ENCODE data around the gene NOVA1. TPM values are rescaled to one million over a fixed set of nuclear protein-coding genes. Genes with fewer than 3 reads are reported as not detected.

The NOVA1 gene
- total RNA-seq, 6 experiments from 2014 or later: 0.12 to 2.0 (median 0.47) TPM

DNA sequence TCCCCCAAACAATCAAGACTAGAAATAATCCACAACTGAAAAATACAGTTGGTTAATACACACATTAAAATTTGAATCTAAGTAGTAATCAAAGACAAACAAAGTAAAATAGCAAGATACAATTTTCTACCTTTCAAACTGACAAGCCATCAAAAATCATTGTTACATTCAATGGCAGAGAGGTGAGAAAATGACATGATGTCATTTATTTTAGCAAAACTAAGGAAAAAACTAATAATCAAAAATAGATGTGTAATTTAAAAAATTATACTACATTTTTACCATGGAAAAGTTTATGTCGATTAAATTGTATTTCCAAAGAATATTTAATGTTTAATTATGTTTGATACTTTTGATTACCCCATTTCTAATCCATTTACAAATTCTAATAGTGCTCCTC is 59.7 kb downstream of the NOVA1 start:
- 58% methylated on average over 1 of the region's 1 CpG for WGBS (ENCODE audit: insufficient coverage, low coverage, low lambda C conversion rate, missing lambda C conversion rate)
- no peaks in the 10 kb centered on the region for H3K4me1 ChIP-seq

DNA sequence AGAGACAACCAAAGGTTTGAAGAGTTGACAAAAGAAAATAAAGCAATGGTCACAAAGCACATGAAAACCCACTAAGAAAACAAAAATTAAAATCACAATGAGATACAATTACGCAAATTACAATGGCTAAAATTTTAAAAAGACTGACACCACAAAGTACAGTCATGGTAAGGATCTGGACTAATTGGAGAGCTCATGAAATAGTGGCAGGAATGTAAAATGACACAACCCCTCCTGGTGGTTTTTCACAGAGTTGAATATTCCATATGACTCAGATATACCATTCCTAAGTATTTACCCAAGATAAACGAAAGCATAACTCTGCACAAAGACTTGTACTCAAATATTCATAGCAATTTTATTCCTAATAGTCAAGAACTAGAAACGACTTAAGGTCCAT is 65.9 kb downstream of the NOVA1 start:
- Histone ChIP-seq H3K36me3 (no peaks in the 10 kb centered on the region), H3K9me3 (no peaks in the 10 kb centered on the region), H3K4me3 (no peak overlapping the region), H3K4me1 (no peaks in the 10 kb centered on the region), H3K27ac (no peak overlapping the region), H3K27me3 (no peaks in the 10 kb centered on the region)
- no peak for DNase-seq
- WGBS (ENCODE audit: insufficient coverage, low coverage, low lambda C conversion rate, missing lambda C conversion rate): 44% methylated on average over 3 of the region's 3 CpGs
- ATAC-seq: no peak
- intact Hi-C loops (cut with DNase I): no loop called here
- TF ChIP-seq, protein P1, sequence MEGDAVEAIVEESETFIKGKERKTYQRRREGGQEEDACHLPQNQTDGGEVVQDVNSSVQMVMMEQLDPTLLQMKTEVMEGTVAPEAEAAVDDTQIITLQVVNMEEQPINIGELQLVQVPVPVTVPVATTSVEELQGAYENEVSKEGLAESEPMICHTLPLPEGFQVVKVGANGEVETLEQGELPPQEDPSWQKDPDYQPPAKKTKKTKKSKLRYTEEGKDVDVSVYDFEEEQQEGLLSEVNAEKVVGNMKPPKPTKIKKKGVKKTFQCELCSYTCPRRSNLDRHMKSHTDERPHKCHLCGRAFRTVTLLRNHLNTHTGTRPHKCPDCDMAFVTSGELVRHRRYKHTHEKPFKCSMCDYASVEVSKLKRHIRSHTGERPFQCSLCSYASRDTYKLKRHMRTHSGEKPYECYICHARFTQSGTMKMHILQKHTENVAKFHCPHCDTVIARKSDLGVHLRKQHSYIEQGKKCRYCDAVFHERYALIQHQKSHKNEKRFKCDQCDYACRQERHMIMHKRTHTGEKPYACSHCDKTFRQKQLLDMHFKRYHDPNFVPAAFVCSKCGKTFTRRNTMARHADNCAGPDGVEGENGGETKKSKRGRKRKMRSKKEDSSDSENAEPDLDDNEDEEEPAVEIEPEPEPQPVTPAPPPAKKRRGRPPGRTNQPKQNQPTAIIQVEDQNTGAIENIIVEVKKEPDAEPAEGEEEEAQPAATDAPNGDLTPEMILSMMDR (IDR thresholded peaks at IDR 0.05): no peak
- no peak for TF ChIP-seq POLR2A (IDR thresholded peaks at IDR 0.05)

More for the DNA sequence above, 59.7 kb downstream of the NOVA1 start:
- DNase-seq (no peak), ATAC-seq (no peak)
- no peaks in the 10 kb centered on the region for H3K27me3 ChIP-seq
- no peak overlapping the region for H3K27ac ChIP-seq
- no peak overlapping the region for H3K4me3 ChIP-seq
- H3K9me3 ChIP-seq: no peaks in the 10 kb centered on the region
- H3K36me3 ChIP-seq: no peaks in the 10 kb centered on the region
- TF ChIP-seq, protein P1 (IDR thresholded peaks at IDR 0.05): no peak
- TF ChIP-seq POLR2A (IDR thresholded peaks at IDR 0.05): no peak
- intact Hi-C loops (cut with DNase I): no loop called here

DNA sequence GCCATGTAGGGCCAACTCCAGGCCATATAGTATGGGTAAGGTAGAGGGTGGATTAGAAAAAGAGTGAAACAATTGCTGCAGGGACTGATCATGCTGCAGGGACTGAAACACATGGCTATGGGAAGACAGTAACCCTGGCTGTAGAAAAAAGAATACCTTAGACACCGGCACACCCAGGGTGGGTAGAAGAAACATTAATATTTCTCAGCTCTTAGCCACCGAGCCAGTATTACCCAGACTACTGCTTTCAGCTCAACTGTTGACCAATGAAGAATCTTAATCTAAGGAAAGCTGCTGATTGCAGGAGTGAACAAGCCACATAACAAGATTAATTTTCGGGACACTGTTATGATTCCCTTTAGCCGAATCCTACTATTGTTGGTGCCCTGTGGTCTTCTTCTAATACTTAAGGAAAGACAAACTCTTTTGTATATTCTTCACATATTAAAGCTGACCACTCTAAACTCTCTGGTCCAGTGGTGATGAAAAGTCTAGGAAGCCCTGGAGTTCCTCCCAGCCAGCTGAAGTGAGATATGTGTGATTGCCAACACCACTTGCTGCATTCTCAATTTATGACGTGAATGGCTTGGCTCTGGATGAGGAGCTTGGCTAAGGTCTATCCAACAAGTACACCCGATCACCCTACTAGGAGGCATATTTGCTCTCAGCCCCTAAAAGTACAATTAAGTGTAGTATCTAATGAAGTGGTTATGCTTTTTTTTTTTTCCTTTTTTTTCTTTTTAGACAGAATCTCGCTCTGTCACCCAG is 69.2 kb downstream of the NOVA1 start:
- TF ChIP-seq, protein P1 (IDR thresholded peaks at IDR 0.05): no peak
- no peak for TF ChIP-seq POLR2A (IDR thresholded peaks at IDR 0.05)
- intact Hi-C loops (cut with DNase I): no loop called here
- Histone ChIP-seq H3K4me3 (no peak overlapping the region), H3K4me1 (no peaks in the 10 kb centered on the region), H3K27ac (no peak overlapping the region), H3K9me3 (no peaks in the 10 kb centered on the region), H3K36me3 (no peaks in the 10 kb centered on the region), H3K27me3 (no peaks in the 10 kb centered on the region)
- WGBS (ENCODE audit: insufficient coverage, low coverage, low lambda C conversion rate, missing lambda C conversion rate): 65% methylated on average over 6 of the region's 7 CpGs
- DNase-seq (no peak), ATAC-seq (no peak)

DNA sequence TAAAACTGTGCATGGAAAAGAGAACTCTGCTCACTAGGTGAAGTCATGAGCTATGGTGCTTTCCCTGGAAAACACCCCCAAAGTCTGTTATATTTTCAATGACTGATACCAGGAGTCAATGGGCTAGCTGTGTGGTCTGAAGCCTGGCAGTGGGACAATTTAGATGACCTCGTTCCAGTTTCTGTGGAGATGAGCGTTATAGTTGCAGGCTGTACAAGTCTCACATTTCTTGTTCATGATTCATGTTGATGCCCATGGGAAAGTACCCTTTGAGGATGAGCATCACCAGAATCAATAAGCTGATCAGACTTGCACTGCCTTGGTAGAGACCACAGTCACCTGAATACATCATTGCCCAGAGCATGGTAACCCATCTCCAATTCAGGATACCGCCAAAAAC is 70.7 kb downstream of the NOVA1 start:
- Histone ChIP-seq H3K27ac (no peak overlapping the region), H3K4me1 (no peaks in the 10 kb centered on the region), H3K27me3 (no peaks in the 10 kb centered on the region), H3K36me3 (no peaks in the 10 kb centered on the region), H3K9me3 (no peaks in the 10 kb centered on the region), H3K4me3 (no peak overlapping the region)
- WGBS (ENCODE audit: insufficient coverage, low coverage, low lambda C conversion rate, missing lambda C conversion rate): 13% methylated on average over 1 of the region's 3 CpGs
- no peak for TF ChIP-seq POLR2A (IDR thresholded peaks at IDR 0.05)
- TF ChIP-seq, protein P1 (IDR thresholded peaks at IDR 0.05): no peak
- ATAC-seq (no peak), DNase-seq (no peak)
- intact Hi-C loops (cut with DNase I): no loop called here
